T47D (cell line): ENCODE measurements around the gene GSTCD.
A peak's percentile ranks its signal among the peaks of the same experiment; 100 is the strongest.
"Not testable (repeated sequence)": the region's sequence is repeated elsewhere in the genome, so short reads cannot be mapped to it uniquely, and the experiment has no call there.

Experiments
- DNase-seq, 2 experiments: peaks; one replicate each; pipeline versions ENCODE4 v3.0.0 to v3.0.0-alpha.2; 2011 to 2012; ENCODE audit warnings: low read depth in 1 of 2, low spot score in 1 of 2
- JUND ChIP-seq: IDR thresholded peaks from 2 replicates; pipeline ENCODE4 v1.6.1; 2012; ENCODE audit warnings: low read depth
- in situ Hi-C: cut with HindIII; loops from 2 replicates; pipeline ENCODE4 v1.10.0; 2016; ENCODE audit warnings: low sequenced_read_pairs, low pct_unique_long_range_greater_than_20kb

GSTCD gene

GRCh38 chr4:105698607-105699006 lies 10.0 kb upstream of the GSTCD start:
- in situ Hi-C loops: no loop called here
- DNase-seq: no peak
- no peak for TF ChIP-seq JUND

- no peak for TF ChIP-seq JUND
- DNase-seq: no peak
- in situ Hi-C loops: no loop called here
Measured at GRCh38 chr4:105707782-105708180, 803 bp upstream of the GSTCD start.

- TF ChIP-seq JUND: no peak
- in situ Hi-C loops: no loop called here
- peak in 1 of 2 experiments; percentile 24 for DNase-seq
Measured at GRCh38 chr4:105709081-105709450, 482 bp downstream of the GSTCD start.

GRCh38 chr4:105710012-105710600 lies 1.5 kb downstream of the GSTCD start:
- in situ Hi-C loops: no loop called here
- DNase-seq: no peak
- no peak for TF ChIP-seq JUND

GRCh38 chr4:105710678-105711077 lies 2.1 kb downstream of the GSTCD start:
- DNase-seq: peak in 1 of 2 experiments; percentile 42
- TF ChIP-seq JUND: no peak
- in situ Hi-C loops: no loop called here

GRCh38 chr4:105712766-105713165 lies 4.2 kb downstream of the GSTCD start:
- in situ Hi-C loops: no loop called here
- DNase-seq: no peak
- TF ChIP-seq JUND: no peak

- DNase-seq: peak in 1 of 2 experiments; percentile 17
Measured at GRCh38 chr4:105714071-105714521, 5.5 kb downstream of the GSTCD start.

GRCh38 chr4:105714932-105715331 lies 6.3 kb downstream of the GSTCD start:
- no peak for TF ChIP-seq JUND
- no peak for DNase-seq
- in situ Hi-C loops: no loop called here

More at GRCh38 chr4:105714071-105714521, 5.5 kb downstream of the GSTCD start:
- no peak for TF ChIP-seq JUND
- in situ Hi-C loops: no loop called here

GRCh38 chr4:105715692-105716278 lies 7.2 kb downstream of the GSTCD start:
- TF ChIP-seq JUND: no peak
- in situ Hi-C loops: no loop called here
- peak in 1 of 2 experiments; percentile 36 for DNase-seq

- DNase-seq: no peak
- no peak for TF ChIP-seq JUND
- in situ Hi-C loops: no loop called here
Measured at GRCh38 chr4:105719204-105719603, 10.6 kb downstream of the GSTCD start.

- no peak for DNase-seq
- no peak for TF ChIP-seq JUND
- in situ Hi-C loops: no loop called here
Measured at GRCh38 chr4:105725623-105726022, 17.0 kb downstream of the GSTCD start.

- in situ Hi-C loops, DNase-seq: not testable (repeated sequence)
Measured at GRCh38 chr4:105729895-105730294, 21.3 kb downstream of the GSTCD start.

GRCh38 chr4:105735217-105735616 lies 26.6 kb downstream of the GSTCD start:
- DNase-seq, in situ Hi-C loops: not testable (repeated sequence)

- in situ Hi-C loops: no loop called here
- no peak for TF ChIP-seq JUND
- no peak for DNase-seq
Measured at GRCh38 chr4:105741548-105741947, 33.0 kb downstream of the GSTCD start.
